Psoas muscle (tissue), 8 donors: ENCODE results near the gene HCRTR1. TPM values are rescaled to one million over a fixed set of nuclear protein-coding genes. Genes with fewer than 3 reads are reported as not detected.

Source experiments
- ATAC-seq, 4 donors: fragments of 200-7000 bp; cut with Tn5 transposase; one replicate each; pipeline ENCODE4 v1.9.1; 2020; ENCODE audit warnings: moderate library complexity in 3 of 4, mild to moderate bottlenecking in 2 of 4
- DNase-seq, 2 donors: peaks; one replicate each; pipeline ENCODE4 v3.0.0-alpha.2; 2020
- H3K27ac ChIP-seq: fragments of 200-600 bp; one replicate; pipeline ENCODE4 v1.8.0; 2022
- H3K27me3 ChIP-seq, 3 donors: fragments of 200-600 bp in 1 of 3; one replicate each; pipeline versions ENCODE4 v1.6.1 to v1.8.0; 2013 to 2022; ENCODE audit warnings: low read length in 2 of 3, mild to moderate bottlenecking in 2 of 3, moderate library complexity in 1 of 3; ENCODE audit not compliant: insufficient read depth in 3 of 3
- H3K36me3 ChIP-seq, 2 donors: fragments of 200-600 bp in 1 of 2; one replicate each; pipeline versions ENCODE4 v1.6.1 to v1.8.0; 2013 to 2022; ENCODE audit warnings: low read depth in 1 of 2, mild to moderate bottlenecking in 1 of 2, moderate library complexity in 1 of 2; ENCODE audit not compliant: insufficient read depth in 1 of 2
- H3K4me1 ChIP-seq: fragments of 200-600 bp; one replicate; pipeline ENCODE4 v1.8.0; 2022
- H3K4me3 ChIP-seq: fragments of 200-600 bp; one replicate; pipeline ENCODE4 v1.8.0; 2022; ENCODE audit warnings: mild to moderate bottlenecking
- H3K9me3 ChIP-seq: fragments of 200-600 bp; one replicate; pipeline ENCODE4 v1.8.0; 2022
- CTCF ChIP-seq: fragments of 200-600 bp; IDR thresholded peaks from one replicate; pipeline ENCODE4 v1.8.0; 2022; ENCODE audit warnings: antibody characterized with exemption
- WGBS, 3 donors: extraction: QIAGEN DNeasy Blood & Tissue Kit; methylation state at CpG; one replicate each; pipeline versions ENCODE4 v1.1.6 to v1.1.7; 2013; 5-methylcytosine and 5-hydroxymethylcytosine counted together
- intact Hi-C, 2 donors: fragments of 100-400 bp; cut with DNase I; formaldehyde crosslinking; loops; one replicate each; pipeline versions ENCODE4 v1.11.0 to v1.14.2; 2022
- polyA plus RNA-seq, 3 donors: library from polyadenylated mRNA; stranded (reverse); fragments of 200-250 nt; gene quantifications; one replicate each; pipeline ENCODE4 v1.2.3, GENCODE V29; 2013
- total RNA-seq, 4 donors: library from RNA; stranded (reverse); fragmentation: NEBNext Ultra II Directional in 2 of 4; extraction: Animal tissue kit (Norgen Biotek cat#: 25700) in 2 of 4; gene quantifications; one replicate each; pipeline versions ENCODE4 v1.2.1 to v1.2.4, GENCODE V29; 2021 to 2023
- donor health status: healthy with polysubstance abuse.
- donor health status: DM: no; HTN: no; CAD: no; lungs with moderate emphysema.
- donor health status: Bipolar disorder and iron deficiency.
- donor health status: healthy.
- donor health status: DM: yes; HTN: yes; CAD: no.
- donor health status: DM: no; HTN: no; CAD: no.
- donor health status: DM: no; HTN: no; CAD: no.
- donor health status: DM: yes; HTN: yes; CAD: no.

Gene HCRTR1
- total and polyA plus RNA-seq, 7 donors, result 0.12 to 1.2 (median 0.34) TPM; not detected in 1

- peak overlapping the region; percentile 57 for H3K4me3 ChIP-seq
- ATAC-seq (peak; percentile 45 to 69 (median 57)), DNase-seq (peak; percentile 52 to 80)
- H3K27ac ChIP-seq, result peak overlapping the region; percentile 74
- WGBS, 3 donors, result 33 to 39% (median 39%) methylated on average over 14 of the region's 14 CpGs
- H3K4me1 ChIP-seq, result peaks cover 33% of the 10 kb centered on the region
- peaks cover 0 to 7% of the 10 kb centered on the region in 2 donors for H3K36me3 ChIP-seq
- H3K27me3 ChIP-seq, result peaks cover 0 to 22% (median 6%) of the 10 kb centered on the region in 3 donors
- intact Hi-C loops, result no loop called here
- TF ChIP-seq CTCF, result peak; percentile 43
- H3K9me3 ChIP-seq, result no peaks in the 10 kb centered on the region
Measured at GRCh38 chr1:31587720-31588423, 29.6 kb upstream of the HCRTR1 start.

- 14 to 17% (median 15%) methylated on average over 45 to 62 of the region's 62 CpGs for WGBS, 3 donors
- Histone ChIP-seq H3K4me3 (peak overlapping the region; percentile 57), H3K36me3 (peaks cover 0 to 7% of the 10 kb centered on the region in 2 donors), H3K4me1 (peaks cover 24% of the 10 kb centered on the region), H3K9me3 (no peaks in the 10 kb centered on the region), H3K27me3 (peaks cover 0 to 22% (median 6%) of the 10 kb centered on the region in 3 donors), H3K27ac (peak overlapping the region; percentile 74)
- DNase-seq, result peak; percentile 49 to 73
- intact Hi-C loops, result no loop called here
- no peak for TF ChIP-seq CTCF
- ATAC-seq, result peak; percentile 27 to 42 (median 29)
Measured at GRCh38 chr1:31588751-31589515, 28.6 kb upstream of the HCRTR1 start.

GRCh38 chr1:31591425-31592093 lies 25.9 kb upstream of the HCRTR1 start:
- no peak for ATAC-seq
- no peak for TF ChIP-seq CTCF
- WGBS, 3 donors, result 66 to 67% (median 66%) methylated on average over 11 of the region's 11 CpGs
- Histone ChIP-seq H3K9me3 (no peaks in the 10 kb centered on the region), H3K36me3 (no peaks in the 10 kb centered on the region), H3K4me3 (no peak overlapping the region), H3K27ac (no peak overlapping the region), H3K27me3 (peaks cover 0 to 22% (median 8%) of the 10 kb centered on the region in 3 donors), H3K4me1 (peaks cover 15% of the 10 kb centered on the region)
- DNase-seq, result no peak
- intact Hi-C loops, result no loop called here

DNA sequence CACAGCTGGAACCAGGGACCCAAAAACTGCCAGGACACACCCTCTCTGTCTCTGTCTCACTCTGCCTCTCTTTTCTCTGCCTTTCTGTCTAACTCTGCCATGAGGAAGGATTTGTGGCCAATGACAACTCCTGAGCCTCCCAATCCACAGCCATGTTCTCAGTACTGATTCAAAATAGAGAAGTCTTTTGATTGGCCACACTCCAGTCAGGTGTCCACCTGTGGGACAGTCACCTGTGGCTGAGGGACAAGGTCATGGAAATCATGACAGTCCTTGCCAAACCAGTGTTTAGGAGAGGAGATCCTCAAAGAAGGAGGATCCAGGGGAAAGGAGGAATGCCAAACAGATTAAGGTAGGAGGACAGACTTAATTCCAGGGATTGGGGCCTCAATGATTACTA lies 25.4 kb upstream of the HCRTR1 start:
- Histone ChIP-seq H3K4me1 (peaks cover 14% of the 10 kb centered on the region), H3K4me3 (no peak overlapping the region), H3K27ac (no peak overlapping the region), H3K9me3 (no peaks in the 10 kb centered on the region), H3K36me3 (no peaks in the 10 kb centered on the region), H3K27me3 (peaks cover 0 to 22% (median 8%) of the 10 kb centered on the region in 3 donors)
- DNase-seq (no peak), ATAC-seq (no peak)
- intact Hi-C loops, result no loop called here
- TF ChIP-seq CTCF, result no peak
